GM21737 (cell line): ENCODE measurements around the gene TRAPPC6A.

ENCODE experiments used
- ATAC-seq: cut with Tn5 transposase; IDR thresholded peaks from one replicate; pipeline ENCODE4 v1.9.1; 2021; ENCODE audit warnings: mild to moderate bottlenecking, moderate library complexity; ENCODE audit not compliant: unreplicated experiment

The TRAPPC6A gene

GRCh38 chr19:45186509-45187334 is 8.7 kb upstream of the TRAPPC6A start:
- no peak for ATAC-seq

GRCh38 chr19:45184115-45184514 is 6.1 kb upstream of the TRAPPC6A start:
- ATAC-seq, result no peak

GRCh38 chr19:45182758-45183157 is 4.7 kb upstream of the TRAPPC6A start:
- ATAC-seq, result no peak

DNA sequence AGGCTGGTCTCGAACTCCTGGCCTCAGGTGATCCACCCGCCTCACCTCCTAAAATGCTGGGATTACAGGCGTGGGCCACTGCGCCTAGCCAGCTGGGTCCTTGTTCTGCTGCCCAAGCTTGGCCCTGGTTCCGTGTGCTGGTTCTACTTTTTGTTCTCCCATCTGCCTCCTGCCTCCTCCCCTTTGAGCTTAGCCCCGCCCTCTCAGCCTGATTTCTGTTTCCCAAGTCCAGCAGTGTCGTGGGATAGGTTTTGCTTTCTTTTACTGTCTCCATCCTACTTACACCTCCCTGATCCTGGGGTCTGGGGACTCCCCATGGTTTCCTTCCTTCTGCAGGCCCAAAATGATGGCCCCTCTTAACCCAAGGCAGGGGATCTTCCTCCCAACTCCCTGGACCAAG is 2.9 kb upstream of the TRAPPC6A start:
- no peak for ATAC-seq

- no peak for ATAC-seq
These were observed 1.9 kb upstream of the TRAPPC6A start for GRCh38 chr19:45179892-45180370.

GRCh38 chr19:45179072-45179891 is 1.2 kb upstream of the TRAPPC6A start:
- peak; percentile 8 for ATAC-seq

- peak; percentile 73 for ATAC-seq
These were observed 430 bp upstream of the TRAPPC6A start, which contains the start of gene BLOC1S3 for GRCh38 chr19:45178262-45179071. TSS of gene BLOC1S3 (plus strand) at chr19:45178784. CDS start at chr19:45179297, 513 bp downstream.

- ATAC-seq, result no peak
These were observed 2.3 kb downstream of the TRAPPC6A start for GRCh38 chr19:45175515-45176345.

DNA sequence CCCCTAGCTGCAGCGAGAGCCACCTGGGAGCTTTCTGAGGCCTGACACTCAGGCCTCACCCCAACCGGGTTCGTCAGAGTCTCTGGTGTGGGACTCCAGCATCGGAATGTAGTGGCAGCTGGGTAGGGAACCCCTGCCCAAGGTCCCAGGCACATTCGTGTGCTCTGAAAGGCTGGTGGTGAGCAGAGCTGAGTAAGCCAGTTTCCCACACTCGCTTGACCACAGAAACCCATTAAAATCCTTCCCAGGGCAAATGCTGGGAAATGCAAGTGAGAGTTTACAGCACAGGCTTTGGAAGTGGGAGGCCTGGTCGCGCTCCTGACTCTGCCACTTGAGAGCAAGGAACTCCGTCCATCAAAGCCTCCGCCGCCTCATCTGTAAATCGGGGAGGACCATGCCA is 4.2 kb downstream of the TRAPPC6A start:
- ATAC-seq, result no peak

DNA sequence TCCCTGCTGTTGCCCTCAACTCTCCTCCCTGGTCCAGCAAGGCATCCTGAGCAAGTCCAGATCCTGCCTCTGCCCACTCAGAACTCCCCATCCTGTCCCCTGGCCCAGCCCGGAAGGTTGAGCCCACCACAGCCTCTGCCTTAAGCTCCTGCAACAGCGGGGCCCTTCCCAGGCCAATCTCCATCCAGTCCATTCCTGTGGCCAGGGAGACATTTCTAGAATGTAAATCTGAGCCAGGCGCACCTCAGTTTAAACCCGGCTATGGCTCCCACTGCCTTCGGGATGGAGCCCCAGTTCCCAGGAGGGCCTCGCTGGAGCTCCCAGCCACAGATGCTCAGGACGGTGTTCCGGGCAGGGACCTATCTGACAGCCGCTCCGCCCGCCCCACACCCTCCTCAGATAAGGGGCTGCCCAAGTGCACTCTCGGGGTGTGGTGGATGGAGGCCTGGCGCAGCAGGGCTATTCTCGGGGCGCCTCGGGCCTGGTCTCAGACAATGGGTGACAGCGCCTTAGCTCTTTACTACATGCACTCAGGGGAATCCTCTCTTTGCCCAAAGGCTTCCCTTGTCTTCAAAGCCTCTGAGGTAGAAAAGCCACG is 5.3 kb downstream of the TRAPPC6A start:
- no peak for ATAC-seq

- ATAC-seq, result no peak
These were observed 5.9 kb downstream of the TRAPPC6A start for GRCh38 chr19:45172173-45172572.

DNA sequence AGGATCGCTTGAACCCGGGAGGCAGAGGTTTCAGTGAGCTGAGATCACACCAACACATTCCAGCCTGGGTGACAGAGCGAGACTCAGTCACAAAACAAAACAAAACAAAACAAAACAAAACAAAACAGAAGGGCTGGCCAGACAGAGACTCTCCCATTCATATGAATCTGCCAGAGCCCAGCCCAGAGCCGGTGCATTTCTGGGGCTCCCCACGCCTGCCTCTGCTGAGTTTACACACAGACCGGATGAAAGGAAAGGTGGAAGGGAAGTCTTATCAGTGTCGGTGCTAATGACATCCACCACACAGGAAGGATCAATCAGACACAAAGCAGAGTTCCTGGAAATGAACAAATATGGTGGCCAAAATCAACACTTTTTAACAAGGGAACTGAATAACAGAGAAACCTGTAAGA is 6.8 kb downstream of the TRAPPC6A start:
- no peak for ATAC-seq

DNA sequence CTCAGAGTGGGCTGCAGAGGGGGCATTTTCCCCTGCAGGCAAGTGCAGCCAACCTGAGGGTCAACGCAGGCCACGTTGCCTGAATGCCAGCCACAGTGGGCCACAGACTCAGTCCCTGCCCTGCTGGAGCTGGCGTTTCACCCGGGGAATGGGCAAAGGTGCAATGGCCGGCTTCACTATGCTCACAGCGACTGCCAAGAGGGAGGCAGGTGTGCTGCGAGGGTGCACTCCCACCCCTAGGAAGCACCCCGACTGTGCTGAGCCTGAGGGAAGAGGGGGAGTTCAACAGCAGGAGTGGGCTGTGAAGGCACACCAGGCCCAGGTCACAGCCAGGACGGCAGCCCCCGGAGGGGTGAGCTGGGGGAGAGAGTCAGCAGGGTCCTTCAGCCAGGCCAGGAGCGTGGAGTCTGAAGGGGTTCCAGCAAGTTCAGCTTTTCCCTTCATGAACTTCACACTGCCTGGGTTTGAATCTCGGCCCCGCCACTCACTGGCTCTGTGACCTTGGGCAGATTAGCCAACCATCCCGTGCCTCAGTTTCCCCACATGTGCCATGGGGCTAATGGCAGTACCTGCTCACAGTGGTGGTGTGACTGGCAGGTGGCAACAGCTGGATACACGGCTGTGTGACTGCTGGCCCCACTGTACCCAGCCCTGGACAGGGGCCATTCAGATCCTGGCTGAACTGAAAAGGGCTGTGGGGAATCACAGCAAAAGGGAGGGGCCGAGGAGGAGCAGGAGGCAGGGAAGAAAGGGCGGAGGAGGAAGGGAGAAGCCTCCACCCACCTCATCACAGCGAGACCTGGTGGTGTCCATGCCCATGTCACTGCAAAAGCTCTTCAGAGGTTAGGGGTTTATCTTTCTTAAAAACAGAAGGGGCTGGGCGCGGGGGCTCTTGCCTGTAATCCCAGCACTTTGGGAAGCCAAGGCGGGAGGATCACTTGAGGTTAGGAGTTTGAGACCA is 7.6 kb downstream of the TRAPPC6A start:
- ATAC-seq, result no peak

DNA sequence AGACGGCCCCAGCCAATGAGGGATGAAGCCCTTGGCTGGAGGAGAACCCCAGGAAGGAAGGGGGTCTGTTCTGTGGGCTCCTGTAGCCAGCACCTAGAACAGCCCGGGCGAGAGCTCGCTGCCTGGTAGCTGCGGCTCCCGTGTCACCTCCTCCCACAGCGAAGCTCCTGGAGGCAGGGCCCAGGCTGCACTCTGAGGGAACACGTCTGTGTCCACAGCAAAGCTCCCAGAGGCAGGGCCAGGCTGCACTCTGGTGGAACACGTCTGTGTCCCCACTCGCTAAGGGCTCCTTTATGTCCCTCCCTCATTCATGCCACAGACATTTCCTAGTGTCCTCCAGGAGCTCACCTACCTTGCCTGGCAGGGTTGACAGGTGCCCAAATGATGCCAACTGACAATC is 8.4 kb downstream of the TRAPPC6A start:
- ATAC-seq, result no peak

- ATAC-seq, result no peak
These were observed 9.2 kb downstream of the TRAPPC6A start for GRCh38 chr19:45168767-45169351.

DNA sequence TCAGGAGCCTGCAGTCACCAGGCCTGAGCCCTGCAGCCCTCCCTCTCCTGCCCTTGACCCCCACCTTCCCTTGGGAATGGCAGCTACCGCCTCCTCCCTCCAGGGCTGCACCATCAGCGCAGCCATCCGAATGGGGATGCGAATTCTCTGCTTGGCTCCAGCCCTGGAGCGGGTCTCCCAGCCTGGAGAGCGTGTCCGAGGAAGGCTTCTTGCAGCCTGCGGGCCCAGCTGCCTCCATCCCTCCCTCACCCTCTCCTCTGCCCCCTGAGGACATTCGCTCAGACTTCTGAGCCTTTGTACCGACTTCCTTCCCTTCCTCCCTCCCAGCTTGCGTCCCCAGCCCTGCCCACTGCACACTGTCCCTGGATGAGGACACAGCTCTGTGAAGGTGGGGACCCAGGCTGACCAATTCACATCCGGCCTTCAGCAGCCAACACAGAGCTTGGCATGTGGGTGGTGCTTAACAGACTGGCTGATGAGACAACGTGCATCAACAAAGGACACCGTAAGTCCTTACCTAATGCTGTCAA is 11.2 kb downstream of the TRAPPC6A start:
- no peak for ATAC-seq

GRCh38 chr19:45164577-45165335 is 13.3 kb downstream of the TRAPPC6A start:
- peak; percentile 70 for ATAC-seq
